ENCODE data around the gene HDLBP.

Gene HDLBP

GRCh38 chr2:241213041-241213440 lies 102.4 kb downstream of the HDLBP start:
- no peak for DNase-seq (ENCODE audit: extremely low spot score)
- ChIA-PET CTCF (no interaction called here), POLR2A (no interaction called here)
- TF ChIP-seq CTCF (IDR thresholded peaks at IDR 0.05; ENCODE audit: control extremely low read depth, extremely low read depth, low read depth, missing control alignments), result no peak

DNA sequence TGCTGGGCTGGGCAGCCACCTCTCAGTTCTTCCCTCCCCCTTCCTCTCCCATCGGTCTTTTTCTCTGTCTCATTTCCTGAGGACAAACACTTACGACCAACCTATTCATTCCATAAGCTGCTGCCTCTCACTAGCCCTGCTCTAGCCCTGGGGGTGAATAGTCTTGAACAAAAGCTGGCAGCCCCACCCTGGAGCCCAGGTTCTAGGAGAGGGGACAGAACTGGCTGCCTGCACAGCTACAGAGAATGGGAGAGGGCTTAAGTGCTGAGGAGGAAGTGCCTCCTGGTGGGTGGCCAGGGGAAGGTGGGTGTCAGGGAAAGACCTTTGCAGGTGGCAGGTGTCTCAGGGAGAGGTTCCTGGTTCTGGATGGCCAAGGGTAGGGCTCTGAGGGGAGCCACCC lies 104.2 kb downstream of the HDLBP start:
- POLR2A ChIA-PET, result no interaction called here
- CTCF ChIA-PET, result interaction anchor here (1.0 kb wide), 1 partner anchor 118 kb away, joined by 3 read pairs; no protein-coding TSS in a partner anchor
- TF ChIP-seq CTCF (IDR thresholded peaks at IDR 0.05; ENCODE audit: control extremely low read depth, extremely low read depth, low read depth, missing control alignments), result peak; percentile 6
- DNase-seq (ENCODE audit: extremely low spot score), result no peak

DNA sequence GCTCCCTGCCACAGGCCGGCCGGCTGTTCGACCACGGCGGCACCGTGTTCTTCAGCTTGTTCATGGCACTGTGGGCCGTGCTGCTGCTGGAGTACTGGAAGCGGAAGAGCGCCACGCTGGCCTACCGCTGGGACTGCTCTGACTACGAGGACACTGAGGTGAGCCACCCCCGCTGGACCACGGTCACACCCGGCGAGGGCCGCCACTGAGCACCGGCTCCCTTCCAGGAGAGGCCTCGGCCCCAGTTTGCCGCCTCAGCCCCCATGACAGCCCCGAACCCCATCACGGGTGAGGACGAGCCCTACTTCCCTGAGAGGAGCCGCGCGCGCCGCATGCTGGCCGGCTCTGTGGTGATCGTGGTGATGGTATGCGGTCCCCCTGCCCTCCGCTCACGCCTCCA lies 106.2 kb downstream of the HDLBP start:
- POLR2A ChIA-PET, result no interaction called here
- CTCF ChIA-PET, result no interaction called here
- TF ChIP-seq CTCF (IDR thresholded peaks at IDR 0.05; ENCODE audit: control extremely low read depth, extremely low read depth, low read depth, missing control alignments), result no peak
- DNase-seq (ENCODE audit: extremely low spot score), result no peak

DNA sequence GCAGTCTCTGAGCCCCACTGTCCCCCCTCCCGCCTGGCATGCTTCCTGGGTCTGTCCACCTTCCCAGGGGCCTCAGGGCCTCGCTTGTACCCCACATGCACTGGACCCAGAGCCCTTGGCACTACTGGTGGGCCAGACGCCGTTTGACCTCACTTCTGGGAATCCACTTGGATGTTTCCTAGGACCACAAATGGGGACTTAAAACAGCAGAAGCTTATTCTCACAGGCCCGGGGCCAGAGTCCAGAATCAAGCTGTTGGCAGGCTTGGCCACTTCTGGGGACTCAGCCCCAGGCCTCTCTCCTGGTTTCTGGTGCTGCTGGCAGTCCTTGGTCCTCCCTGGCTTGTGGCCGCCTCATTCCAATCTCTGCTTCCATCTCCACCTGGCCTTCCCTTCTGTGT lies 107.4 kb downstream of the HDLBP start:
- no peak for TF ChIP-seq CTCF (IDR thresholded peaks at IDR 0.05; ENCODE audit: control extremely low read depth, extremely low read depth, low read depth, missing control alignments)
- DNase-seq (ENCODE audit: extremely low spot score), result no peak
- ChIA-PET CTCF (interaction anchor here (1.2 kb wide), 1 partner anchor 9 kb away, joined by 5 read pairs; no protein-coding TSS in a partner anchor), POLR2A (interaction anchor here (0.5 kb wide), 1 partner anchor 118 kb away, joined by 4 read pairs; no protein-coding TSS in a partner anchor)

DNA sequence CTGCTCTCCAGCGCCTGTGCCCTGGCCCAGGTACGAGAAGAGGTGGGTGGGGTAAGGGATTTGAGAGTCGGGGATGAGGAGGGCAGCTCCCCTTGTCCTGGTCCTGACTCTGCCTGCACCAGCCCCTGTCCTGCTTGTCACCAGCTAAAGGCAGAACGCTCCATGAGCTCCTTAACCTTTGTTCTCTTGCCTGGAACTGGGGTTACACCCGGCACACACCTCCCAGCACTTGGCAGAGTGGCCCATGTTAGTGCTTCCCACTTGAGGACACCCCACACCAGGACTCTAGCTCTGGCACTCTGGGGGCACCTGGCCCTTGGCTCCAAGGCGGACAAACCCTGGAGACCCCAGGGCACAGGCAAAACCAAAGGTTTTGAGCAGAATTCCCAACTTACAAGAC lies 107.8 kb downstream of the HDLBP start:
- ChIA-PET POLR2A (interaction anchor here (0.5 kb wide), 1 partner anchor 117 kb away, joined by 4 read pairs; no protein-coding TSS in a partner anchor), CTCF (interaction anchor here (0.6 to 1.2 kb wide), 2 partner anchors 9 to 389 kb away, joined by 3 to 5 read pairs; no protein-coding TSS in a partner anchor)
- no peak for TF ChIP-seq CTCF (IDR thresholded peaks at IDR 0.05; ENCODE audit: control extremely low read depth, extremely low read depth, low read depth, missing control alignments)
- DNase-seq (ENCODE audit: extremely low spot score), result no peak

- CTCF ChIA-PET, result interaction anchor here (0.6 to 1.2 kb wide), 2 partner anchors 10 to 389 kb away, joined by 3 to 5 read pairs; no protein-coding TSS in a partner anchor
- DNase-seq (ENCODE audit: extremely low spot score), result no peak
- POLR2A ChIA-PET, result no interaction called here
- TF ChIP-seq CTCF (IDR thresholded peaks at IDR 0.05; ENCODE audit: control extremely low read depth, extremely low read depth, low read depth, missing control alignments), result no peak
Observed at GRCh38 chr2:241207151-241207550, 108.3 kb downstream of the HDLBP start.
